HG03520 (cell line): Measurements from ENCODE around the gene MYH11.

Experiments
- ATAC-seq: cut with Tn5 transposase; IDR thresholded peaks from one replicate; pipeline ENCODE4 v1.9.1; 2021; ENCODE audit warnings: mild to moderate bottlenecking, moderate library complexity; ENCODE audit not compliant: unreplicated experiment

Gene MYH11

GRCh38 chr16:15779664-15780351, 77.0 kb downstream of the MYH11 start:
- ATAC-seq = no peak

DNA sequence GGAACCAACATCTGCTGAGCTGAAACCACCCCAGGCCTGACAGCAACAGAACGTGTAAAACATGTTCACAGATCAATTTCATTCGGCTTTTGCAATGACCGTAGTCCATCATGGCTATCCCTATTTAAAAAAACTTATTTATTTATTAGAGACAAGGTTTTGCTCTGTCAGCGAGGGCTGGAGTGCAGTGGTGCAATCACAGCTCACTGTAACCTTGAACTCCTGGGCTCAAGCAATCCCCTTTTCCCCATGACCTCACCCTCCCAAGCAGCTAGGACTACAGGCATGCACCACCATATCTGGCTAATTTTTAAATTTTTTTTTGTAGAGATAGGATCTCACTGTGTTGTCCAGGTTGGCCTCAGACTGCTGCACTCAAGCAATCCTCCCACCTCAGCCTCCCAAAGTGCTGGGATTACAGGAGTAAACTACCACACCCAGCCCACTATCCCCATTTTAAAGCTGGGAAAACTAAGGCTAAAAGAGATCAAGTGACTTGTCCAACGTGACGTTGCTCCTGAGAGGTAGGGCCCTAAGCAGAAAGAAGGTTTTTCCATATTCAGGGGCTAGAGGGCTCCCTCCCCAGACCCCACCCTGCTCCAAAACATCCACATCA, 77.7 kb downstream of the MYH11 start:
- ATAC-seq = no peak

DNA sequence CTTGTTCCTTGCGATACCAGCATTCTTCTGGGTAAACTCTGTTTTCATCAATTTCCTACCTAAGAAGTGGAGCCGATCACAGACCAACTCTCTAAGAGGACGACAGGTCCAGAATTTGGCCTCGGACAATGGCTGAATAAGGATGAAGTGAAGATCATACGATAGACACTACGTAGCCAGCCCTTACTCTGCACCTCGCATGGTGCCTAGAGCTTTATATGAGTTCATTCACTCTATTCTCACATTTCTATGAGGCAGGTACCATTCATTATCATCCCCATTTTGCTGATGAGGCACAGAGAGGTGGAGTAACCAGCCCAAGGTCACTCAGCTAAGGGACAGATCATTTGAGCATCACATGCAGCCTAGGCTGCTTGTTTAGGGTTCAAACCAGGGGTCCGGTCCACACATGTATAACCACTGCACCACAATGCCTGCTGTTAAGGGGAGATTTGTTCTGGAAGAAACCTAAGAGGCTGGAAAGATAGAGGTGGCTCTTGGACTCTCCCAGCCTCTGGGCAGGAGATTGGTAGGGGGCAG, 78.6 kb downstream of the MYH11 start:
- no peak for ATAC-seq

DNA sequence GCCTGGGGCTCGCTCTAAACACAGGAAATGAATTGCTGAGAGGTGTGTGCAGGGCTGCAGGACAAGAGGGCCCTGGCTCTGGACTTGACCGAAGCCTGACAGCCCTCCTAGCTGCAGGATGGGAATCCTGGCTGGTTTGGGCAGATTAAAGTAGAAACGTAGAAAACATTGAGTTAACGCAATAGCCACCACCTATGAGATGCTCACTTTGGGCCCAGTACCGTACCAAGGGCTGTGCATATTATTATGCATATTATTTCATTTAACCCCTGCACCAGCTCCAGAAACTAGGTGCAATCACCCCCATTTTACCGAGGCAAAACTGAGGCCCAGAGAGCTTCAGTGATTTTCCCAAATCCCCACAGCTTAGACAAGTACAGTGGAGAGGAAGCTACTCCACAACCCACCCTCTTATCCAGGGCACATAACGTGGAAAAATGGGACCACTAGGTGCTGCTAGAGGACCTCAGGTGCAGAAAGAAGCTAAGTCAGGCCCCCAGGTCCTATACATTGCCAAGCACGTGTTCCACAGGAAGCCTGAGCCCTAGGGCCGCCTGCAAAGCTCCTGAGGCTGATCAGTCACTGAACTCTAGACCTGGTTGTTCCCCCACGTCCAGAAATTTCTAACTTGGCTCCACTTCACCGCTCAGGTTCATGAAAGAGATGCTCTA, 79.2 kb downstream of the MYH11 start:
- no peak for ATAC-seq

DNA sequence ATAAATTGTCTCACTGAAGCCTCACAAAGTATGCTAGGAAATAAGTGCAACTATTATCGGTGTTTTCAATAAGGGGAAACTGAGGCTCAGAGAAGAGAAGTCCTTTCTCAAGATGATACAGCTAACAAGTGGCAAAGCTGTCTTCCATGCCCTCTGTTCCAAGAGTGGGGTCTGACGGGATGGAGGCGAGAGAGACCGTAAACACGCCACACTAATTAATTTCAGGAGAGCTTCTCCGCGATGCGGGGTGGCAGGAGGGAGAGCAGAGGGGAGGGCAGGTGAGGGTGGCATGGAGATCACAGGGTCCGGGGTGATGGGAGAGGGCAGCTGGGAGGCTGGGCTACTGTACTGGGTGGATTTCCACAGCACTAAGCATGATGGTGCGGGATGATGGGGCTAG, 80.3 kb downstream of the MYH11 start:
- ATAC-seq = no peak

DNA sequence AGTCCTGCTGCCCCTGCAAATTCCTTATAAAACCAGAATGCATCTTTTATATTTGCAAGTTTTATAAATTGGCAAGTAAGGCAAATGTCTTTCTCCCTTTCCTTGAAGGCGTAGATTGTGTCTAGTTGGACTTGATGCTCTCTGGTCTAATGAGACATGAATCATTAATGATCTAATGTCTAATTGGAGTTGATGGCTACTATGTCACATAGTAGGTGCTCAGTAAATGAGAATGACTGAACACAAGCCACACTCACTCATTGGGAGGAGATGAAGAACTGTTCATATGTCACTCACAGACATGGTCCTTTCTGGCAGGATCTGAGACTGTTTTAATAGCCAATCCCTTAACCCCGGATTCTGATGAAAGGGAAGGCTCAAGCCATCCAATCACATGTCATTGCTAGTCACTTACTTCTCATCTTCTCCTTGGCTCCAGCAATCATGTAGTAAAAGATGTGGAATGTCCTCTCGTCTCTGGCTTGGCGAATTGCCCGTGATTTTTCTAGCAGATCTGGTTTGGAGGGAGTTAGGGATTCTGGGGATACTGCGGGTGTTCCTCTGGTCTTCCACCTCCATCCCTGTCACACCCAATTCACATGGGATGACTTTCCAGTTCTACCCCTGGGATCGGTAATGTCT, 81.0 kb downstream of the MYH11 start:
- ATAC-seq = no peak

DNA sequence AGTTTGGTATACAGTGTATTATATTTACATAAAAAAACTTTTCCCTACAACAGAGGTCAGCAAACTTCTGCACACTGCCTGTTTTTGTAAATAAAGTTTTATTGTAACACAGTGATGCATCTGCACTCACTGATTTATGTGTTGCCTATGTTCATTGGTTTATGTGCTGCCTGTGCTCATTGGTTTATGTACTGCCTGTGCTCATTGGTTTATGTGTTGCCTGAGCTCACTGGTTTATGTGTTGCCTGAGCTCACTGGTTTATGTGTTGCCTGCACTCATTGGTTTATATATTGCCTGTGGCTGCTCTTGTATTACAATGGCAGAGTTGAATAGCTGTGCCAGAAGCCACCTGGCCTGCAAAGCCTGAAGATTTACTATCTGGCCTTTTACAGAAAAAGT, 81.6 kb downstream of the MYH11 start:
- no peak for ATAC-seq

DNA sequence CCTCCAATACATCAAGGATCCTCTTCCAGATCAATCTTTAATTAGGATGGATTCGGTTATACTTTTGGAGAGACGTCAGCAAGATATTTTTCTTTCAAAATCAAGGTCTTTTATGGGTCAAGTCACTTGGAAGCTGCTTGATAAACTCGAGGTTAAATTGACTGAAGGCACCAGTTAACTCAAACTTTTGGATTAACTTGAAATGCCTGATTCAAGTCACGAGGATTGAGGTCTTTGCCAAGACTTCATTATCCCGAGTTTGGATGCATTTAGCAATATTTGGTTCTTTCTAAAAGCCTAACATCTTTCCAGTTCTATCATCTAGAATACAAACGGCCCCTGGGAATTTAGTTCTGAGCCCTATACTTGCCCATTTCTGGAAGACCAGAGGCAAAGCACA, 82.9 kb downstream of the MYH11 start:
- ATAC-seq = no peak

- no peak for ATAC-seq
Measured at GRCh38 chr16:15772579-15773293, 84.1 kb downstream of the MYH11 start.

GRCh38 chr16:15771694-15772093, 85.1 kb downstream of the MYH11 start:
- ATAC-seq = no peak

DNA sequence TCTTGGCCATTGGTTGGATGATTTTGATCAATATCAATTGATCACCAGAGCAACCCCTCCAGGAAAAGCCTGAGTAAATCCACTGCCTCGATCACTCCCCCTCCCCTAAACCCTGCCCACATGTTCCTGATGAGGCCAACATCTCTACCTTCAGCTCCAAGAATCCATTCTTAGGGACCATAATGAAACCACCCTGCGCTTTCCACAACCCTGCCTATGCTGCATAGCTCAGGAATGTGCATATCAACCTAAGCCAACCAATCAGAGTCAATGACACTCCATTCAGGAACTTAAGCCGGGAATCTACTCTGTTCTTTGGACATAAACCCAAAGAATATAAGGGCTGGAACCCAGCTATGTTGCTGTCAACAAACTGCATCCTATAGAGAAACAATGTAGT, 86.3 kb downstream of the MYH11 start:
- ATAC-seq = no peak

DNA sequence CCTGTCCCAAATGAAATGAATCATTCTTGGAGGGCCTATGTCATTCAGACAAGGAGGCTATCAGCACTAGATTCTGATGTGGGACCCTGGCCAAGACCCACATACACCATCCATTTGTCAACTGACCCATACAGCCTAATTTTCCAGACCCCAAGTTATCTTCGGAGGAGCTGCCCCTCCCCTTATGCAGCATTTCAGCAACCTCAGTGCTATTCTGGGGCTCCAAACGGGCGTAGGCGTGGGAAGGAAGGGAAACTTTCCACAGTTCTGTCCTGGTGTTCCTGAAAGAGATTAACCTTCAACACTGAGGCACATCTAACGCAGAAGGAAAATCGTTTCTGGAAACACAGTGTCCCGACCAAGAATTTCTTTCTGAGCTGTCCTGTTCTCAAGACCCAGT, 86.7 kb downstream of the MYH11 start:
- ATAC-seq = no peak

GRCh38 chr16:15769239-15769638, 87.6 kb downstream of the MYH11 start:
- ATAC-seq = no peak

- no peak for ATAC-seq
Measured at GRCh38 chr16:15768201-15768600, 88.6 kb downstream of the MYH11 start.

GRCh38 chr16:15766918-15767317, 89.9 kb downstream of the MYH11 start:
- no peak for ATAC-seq

DNA sequence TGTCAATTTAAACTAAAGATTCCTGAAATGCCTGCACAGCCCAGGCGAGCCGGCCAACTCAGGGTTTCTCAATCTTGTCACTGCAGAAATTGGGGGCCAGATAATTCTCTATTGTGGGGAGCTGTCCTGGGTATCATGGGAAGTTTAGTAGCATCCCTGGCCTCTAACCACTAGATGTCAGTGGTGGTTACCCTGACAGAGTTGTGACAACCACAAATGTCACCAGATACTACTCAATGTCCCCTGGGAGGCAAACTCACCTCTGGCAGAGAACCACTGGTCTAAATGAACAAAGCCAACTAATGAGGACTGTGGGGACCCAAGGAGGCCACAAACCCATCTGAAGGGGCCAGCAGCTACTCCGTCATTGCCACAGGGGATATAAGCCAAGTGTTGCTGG, 90.9 kb downstream of the MYH11 start:
- ATAC-seq = no peak

GRCh38 chr16:15765116-15765515, 91.7 kb downstream of the MYH11 start:
- no peak for ATAC-seq

GRCh38 chr16:15764112-15764511, 92.7 kb downstream of the MYH11 start:
- no peak for ATAC-seq

- no peak for ATAC-seq
Measured at GRCh38 chr16:15760129-15760528, 96.7 kb downstream of the MYH11 start.

DNA sequence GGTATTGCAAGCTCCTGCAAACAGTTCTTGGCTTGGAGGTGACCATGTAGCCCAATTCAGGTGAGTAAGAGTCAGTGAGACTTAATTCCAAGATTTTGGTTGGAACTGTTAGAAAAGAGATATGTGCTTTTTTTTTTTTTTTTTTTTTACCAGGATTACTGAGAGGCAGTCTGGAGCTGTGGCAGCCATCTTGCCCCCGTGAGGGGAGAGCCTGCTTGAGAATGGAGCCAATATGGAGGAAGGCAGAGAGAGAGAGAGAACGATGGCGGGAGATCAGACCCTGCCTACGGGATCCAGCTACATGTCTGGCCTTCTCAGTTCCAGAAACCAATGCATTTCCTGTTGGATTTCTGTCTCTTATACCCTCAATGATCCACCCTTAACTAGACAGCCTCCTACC, 97.8 kb downstream of the MYH11 start:
- ATAC-seq = no peak

DNA sequence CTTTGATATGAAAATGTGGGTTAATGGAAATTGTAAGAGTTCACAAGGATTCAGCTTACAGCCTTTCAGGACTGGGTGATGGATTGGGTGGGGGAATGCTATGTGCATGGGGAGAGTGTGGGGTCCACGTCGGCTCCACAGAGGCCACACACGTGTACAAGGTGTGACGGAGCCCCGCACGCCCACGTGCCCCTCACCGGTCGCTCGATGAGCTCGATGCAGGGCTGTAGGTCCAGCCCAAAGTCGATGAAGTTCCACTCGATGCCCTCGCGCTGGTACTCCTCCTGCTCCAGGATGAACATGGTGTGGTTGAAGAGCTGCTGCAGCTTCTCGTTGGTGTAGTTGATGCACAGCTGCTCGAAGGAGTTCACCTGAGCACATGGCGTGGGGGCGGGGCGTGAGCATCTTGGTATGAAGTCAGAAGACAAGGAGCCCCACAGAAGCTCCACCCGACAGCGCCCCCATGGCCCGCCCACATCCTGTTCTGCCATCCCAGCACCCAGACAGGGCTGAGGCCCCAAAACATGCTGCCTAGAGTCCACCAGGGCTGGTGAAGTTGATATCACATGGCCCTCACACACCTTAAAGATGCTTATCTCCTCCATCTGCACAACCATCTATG, 99.1 kb downstream of the MYH11 start:
- no peak for ATAC-seq
